Large intestine (tissue), 3 donors: ENCODE results near the gene EGFLAM. TPM values are rescaled to one million over a fixed set of nuclear protein-coding genes. Genes with fewer than 3 reads are reported as not detected.

Experiments
- DNase-seq, 2 donors: peaks; one replicate each; pipeline versions ENCODE4 v3.0.0 to v3.0.0-alpha.2; 2013
- H3K27ac ChIP-seq: one replicate; pipeline ENCODE4 v1.5.1; 2013; ENCODE audit warnings: low read length
- H3K27me3 ChIP-seq: 2 replicates; pipeline ENCODE4 v1.6.1; 2013; ENCODE audit warnings: low read length; ENCODE audit not compliant: control insufficient read depth, insufficient read depth
- H3K36me3 ChIP-seq: 2 replicates; pipeline ENCODE4 v1.6.1; 2013; ENCODE audit warnings: low read length; ENCODE audit not compliant: control insufficient read depth, insufficient read depth
- H3K4me1 ChIP-seq: one replicate; pipeline ENCODE4 v1.6.1; 2013; ENCODE audit warnings: low read length; ENCODE audit not compliant: control insufficient read depth, insufficient read depth
- H3K4me3 ChIP-seq: one replicate; pipeline ENCODE4 v1.5.1; 2013; ENCODE audit warnings: low read length
- H3K9me3 ChIP-seq: one replicate; pipeline ENCODE4 v1.6.1; 2013; ENCODE audit warnings: mild to moderate bottlenecking, low read depth, low read length, moderate library complexity; ENCODE audit not compliant: control insufficient read depth
- WGBS: methylation state at CpG from one replicate; pipeline ENCODE4 v1.1.5; 2013; ENCODE audit warnings: low lambda C conversion rate; ENCODE audit not compliant: insufficient coverage; 5-methylcytosine and 5-hydroxymethylcytosine counted together
- polyA plus RNA-seq: library from polyadenylated mRNA; unstranded; fragments of 120-200 nt; gene quantifications from one replicate; pipeline ENCODE4 v1.2.1, GENCODE V29; 2013

EGFLAM gene
- polyA plus RNA-seq, 1 donor = 4.4 TPM

- WGBS = 100% methylated on average over 1 of the region's 3 CpGs
- H3K9me3 ChIP-seq = no peaks in the 10 kb centered on the region
- H3K27ac ChIP-seq = no peak overlapping the region
- H3K27me3 ChIP-seq = peaks cover 3% of the 10 kb centered on the region
- no peaks in the 10 kb centered on the region for H3K36me3 ChIP-seq
- H3K4me3 ChIP-seq = no peak overlapping the region
- no peaks in the 10 kb centered on the region for H3K4me1 ChIP-seq
- DNase-seq = no peak
Observed at GRCh38 chr5:38384396-38384795, 126.0 kb downstream of the EGFLAM start.

DNA sequence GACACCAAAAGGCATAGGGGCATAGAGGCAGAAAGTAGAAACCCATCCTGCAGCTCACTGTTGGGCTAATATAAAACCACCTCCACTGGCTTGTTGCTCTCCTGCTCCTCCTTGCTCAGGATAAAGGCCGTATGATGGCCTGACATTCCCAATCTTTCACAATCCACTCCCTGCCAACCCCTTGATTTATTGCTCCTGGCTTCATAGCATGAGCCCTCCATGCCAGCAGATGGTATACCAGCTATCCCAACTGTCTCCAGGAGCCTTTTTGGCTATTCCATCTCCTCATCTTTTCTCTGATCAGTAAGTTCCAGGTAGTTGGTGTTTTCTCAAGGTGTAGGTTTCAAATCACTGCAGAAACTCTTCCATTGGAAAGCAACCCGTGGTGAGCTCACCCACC, 128.8 kb downstream of the EGFLAM start:
- no CpG with 5 or more reads among the region's 2 CpGs for WGBS
- no peak for DNase-seq
- Histone ChIP-seq H3K4me1 (no peaks in the 10 kb centered on the region), H3K27me3 (no peaks in the 10 kb centered on the region), H3K4me3 (no peak overlapping the region), H3K36me3 (no peaks in the 10 kb centered on the region), H3K9me3 (no peaks in the 10 kb centered on the region), H3K27ac (no peak overlapping the region)

GRCh38 chr5:38393636-38394035, 135.3 kb downstream of the EGFLAM start:
- no CpG with 5 or more reads among the region's 15 CpGs for WGBS
- no peak overlapping the region for H3K4me3 ChIP-seq
- H3K27me3 ChIP-seq = no peaks in the 10 kb centered on the region
- DNase-seq = no peak
- H3K27ac ChIP-seq = no peak overlapping the region
- no peaks in the 10 kb centered on the region for H3K4me1 ChIP-seq
- H3K9me3 ChIP-seq = no peaks in the 10 kb centered on the region
- H3K36me3 ChIP-seq = no peaks in the 10 kb centered on the region

GRCh38 chr5:38396766-38397165, 138.4 kb downstream of the EGFLAM start:
- WGBS = no CpG with 5 or more reads among the region's 6 CpGs
- DNase-seq = no peak
- Histone ChIP-seq H3K9me3 (no peaks in the 10 kb centered on the region), H3K27ac (no peak overlapping the region), H3K4me1 (no peaks in the 10 kb centered on the region), H3K27me3 (peaks cover 3% of the 10 kb centered on the region), H3K4me3 (no peak overlapping the region), H3K36me3 (no peaks in the 10 kb centered on the region)

DNA sequence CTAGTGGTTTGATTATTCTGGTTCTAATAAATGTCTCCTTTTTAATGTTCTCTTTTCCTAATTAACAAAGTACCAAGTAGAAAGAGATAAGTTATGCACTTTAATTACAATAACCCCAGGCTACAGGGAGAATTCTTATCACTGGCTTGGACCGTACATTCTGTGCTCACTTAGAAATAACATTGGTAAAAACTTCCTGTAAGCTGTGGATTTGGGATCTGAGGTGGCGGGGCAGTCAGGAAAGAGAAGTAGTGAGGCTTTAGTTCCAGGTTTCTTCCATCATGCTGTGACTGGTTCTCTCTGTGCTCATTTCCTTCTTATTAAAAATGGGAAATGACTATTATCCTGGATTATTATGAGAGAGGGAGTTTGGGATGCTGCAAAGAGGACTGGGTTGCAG, 142.0 kb downstream of the EGFLAM start:
- no CpG with 5 or more reads among the region's 2 CpGs for WGBS
- no peak for DNase-seq

GRCh38 chr5:38401145-38401544, 142.8 kb downstream of the EGFLAM start:
- DNase-seq = no peak
- Histone ChIP-seq H3K9me3 (no peaks in the 10 kb centered on the region), H3K27me3 (peaks cover 8% of the 10 kb centered on the region), H3K4me1 (no peaks in the 10 kb centered on the region), H3K27ac (no peak overlapping the region), H3K4me3 (no peak overlapping the region), H3K36me3 (no peaks in the 10 kb centered on the region)
- no CpG with 5 or more reads among the region's 1 CpG for WGBS

More for the DNA sequence above, 142.0 kb downstream of the EGFLAM start:
- Histone ChIP-seq H3K27ac (no peak overlapping the region), H3K4me3 (no peak overlapping the region), H3K36me3 (no peaks in the 10 kb centered on the region), H3K9me3 (no peaks in the 10 kb centered on the region), H3K4me1 (no peaks in the 10 kb centered on the region), H3K27me3 (peaks cover 8% of the 10 kb centered on the region)

- H3K4me1 ChIP-seq = no peaks in the 10 kb centered on the region
- H3K4me3 ChIP-seq = no peak overlapping the region
- no CpG with 5 or more reads among the region's 5 CpGs for WGBS
- no peaks in the 10 kb centered on the region for H3K9me3 ChIP-seq
- no peak overlapping the region for H3K27ac ChIP-seq
- peaks cover 12% of the 10 kb centered on the region for H3K27me3 ChIP-seq
- H3K36me3 ChIP-seq = no peaks in the 10 kb centered on the region
- no peak for DNase-seq
Observed at GRCh38 chr5:38403406-38403805, 145.0 kb downstream of the EGFLAM start.

DNA sequence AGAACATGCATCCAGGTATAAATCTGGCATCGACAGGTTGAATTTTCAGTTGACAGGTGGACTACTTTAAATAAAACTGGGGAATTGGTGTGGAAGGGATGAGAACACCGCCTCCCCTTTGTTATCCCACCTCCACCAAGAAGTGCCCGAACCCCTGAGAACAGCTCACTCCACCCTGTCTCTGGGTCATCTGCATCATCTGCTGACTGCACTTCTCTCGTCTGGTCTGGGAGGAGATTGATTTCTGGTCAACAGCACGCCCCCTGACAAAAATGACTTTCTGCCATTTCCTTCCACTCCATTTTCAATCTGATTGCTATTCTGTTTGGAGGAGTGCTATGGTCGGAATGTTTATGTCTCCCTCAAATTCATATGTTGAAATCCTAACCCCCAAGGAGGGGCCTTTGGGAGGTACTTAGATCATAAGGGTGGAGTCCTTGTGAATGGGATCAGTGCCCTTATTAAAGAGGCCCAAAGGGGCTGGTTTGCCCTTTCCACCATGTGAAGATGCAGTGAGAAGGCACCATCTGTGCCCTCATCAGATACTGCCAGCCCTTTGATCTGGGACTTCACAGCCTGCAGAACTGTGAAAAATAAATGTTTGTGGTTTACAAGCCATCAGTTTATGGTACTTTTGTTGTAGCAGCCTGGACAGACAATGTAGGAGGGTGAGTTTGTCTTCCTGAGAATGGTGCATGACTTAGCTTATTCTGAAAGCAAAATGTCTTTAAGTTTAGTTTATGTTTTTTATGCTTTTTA, 145.7 kb downstream of the EGFLAM start:
- WGBS = 100% methylated on average over 1 of the region's 6 CpGs
- H3K9me3 ChIP-seq = no peaks in the 10 kb centered on the region
- no peaks in the 10 kb centered on the region for H3K4me1 ChIP-seq
- no peak for DNase-seq
- peaks cover 15% of the 10 kb centered on the region for H3K27me3 ChIP-seq
- H3K4me3 ChIP-seq = no peak overlapping the region
- H3K36me3 ChIP-seq = no peaks in the 10 kb centered on the region
- H3K27ac ChIP-seq = no peak overlapping the region

DNA sequence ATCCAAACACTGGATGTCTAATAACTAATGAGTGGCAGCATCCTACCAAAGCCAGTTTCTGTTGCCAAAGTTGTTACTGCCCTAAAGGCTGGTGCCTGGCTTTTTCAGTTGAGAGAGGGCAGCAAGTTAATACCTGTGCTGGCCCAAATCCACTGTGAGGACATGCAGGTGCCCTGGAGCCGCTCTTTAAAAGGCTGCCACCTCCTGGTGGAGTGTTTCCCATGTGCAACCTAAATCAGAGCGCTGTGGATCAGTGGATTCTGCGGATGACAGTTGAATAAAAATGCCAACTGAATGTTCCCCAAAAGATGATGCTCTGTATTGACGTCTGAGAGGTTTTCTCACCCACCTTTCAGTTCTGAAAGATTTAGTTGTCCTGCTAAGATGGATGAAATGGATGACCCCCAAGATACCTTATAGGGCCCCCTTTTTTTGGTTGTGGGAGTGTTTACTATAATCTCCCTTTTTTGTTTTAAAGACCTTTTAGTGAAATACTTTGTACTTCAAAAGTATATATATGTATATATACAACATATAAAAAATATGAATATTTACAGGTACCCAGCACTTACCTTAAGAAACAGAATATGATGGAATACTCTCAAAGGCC, 146.4 kb downstream of the EGFLAM start:
- H3K4me3 ChIP-seq = no peak overlapping the region
- no peak for DNase-seq
- WGBS = no CpG with 5 or more reads among the region's 4 CpGs
- H3K27ac ChIP-seq = no peak overlapping the region
- no peaks in the 10 kb centered on the region for H3K9me3 ChIP-seq
- no peaks in the 10 kb centered on the region for H3K36me3 ChIP-seq
- peaks cover 15% of the 10 kb centered on the region for H3K27me3 ChIP-seq
- H3K4me1 ChIP-seq = no peaks in the 10 kb centered on the region

DNA sequence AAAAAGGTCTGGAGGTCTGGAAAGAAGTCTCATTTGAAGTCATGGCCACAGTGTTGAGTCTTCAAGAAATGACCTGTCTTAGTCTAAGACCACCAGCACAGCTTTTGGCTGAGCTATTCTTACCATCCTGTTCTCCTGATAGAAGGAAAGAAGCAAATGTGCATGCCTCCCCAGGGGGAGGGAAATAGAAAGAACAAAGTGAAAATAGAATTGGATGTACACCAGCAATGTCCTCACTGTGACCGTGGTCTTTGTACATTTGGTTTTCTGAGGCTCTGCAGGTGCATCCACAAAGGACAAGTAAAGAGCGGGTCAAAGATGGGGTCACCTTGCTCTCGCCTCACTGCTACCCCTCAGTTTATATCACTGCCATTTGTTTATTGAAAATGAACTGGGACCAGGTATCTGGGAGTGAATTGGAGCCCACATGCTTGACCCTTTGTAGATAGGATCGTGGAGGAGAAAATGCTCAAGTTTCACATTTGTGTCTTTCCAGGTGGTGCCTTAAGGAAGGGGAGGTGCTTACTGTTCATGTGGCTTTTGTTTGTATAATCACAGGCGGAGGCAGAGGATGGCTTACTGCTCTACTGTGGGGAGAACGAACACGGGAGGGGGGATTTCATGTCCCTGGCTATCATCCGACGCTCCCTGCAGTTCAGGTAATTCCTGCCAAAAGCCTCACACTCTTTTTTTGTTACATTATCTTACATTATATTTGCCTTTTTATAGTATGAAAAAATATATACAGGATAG, 150.3 kb downstream of the EGFLAM start:
- H3K27ac ChIP-seq = no peak overlapping the region
- WGBS = no CpG with 5 or more reads among the region's 9 CpGs
- H3K4me1 ChIP-seq = no peaks in the 10 kb centered on the region
- H3K9me3 ChIP-seq = no peaks in the 10 kb centered on the region
- no peak for DNase-seq
- H3K36me3 ChIP-seq = no peaks in the 10 kb centered on the region
- H3K27me3 ChIP-seq = peaks cover 17% of the 10 kb centered on the region
- no peak overlapping the region for H3K4me3 ChIP-seq
